HepG2 (cell line): Measurements from ENCODE around the gene C14orf93. TPM values are rescaled to one million over a fixed set of nuclear protein-coding genes. Genes with fewer than 3 reads are reported as not detected.

ENCODE experiments used
- ATM ChIP-seq: fragments of 450-650 bp; IDR thresholded peaks from 2 replicates; pipeline ENCODE4 v1.7.1; 2017; ENCODE audit warnings: mild to moderate bottlenecking, borderline replicate concordance
- DBP ChIP-seq: sonication (generic); formaldehyde crosslinking; IDR thresholded peaks from 2 replicates; pipeline ENCODE4 v1.4.0; 2020; ENCODE audit warnings: missing genetic modification reagents; ENCODE audit errors: not compliant biosample characterization
- DDIT3 ChIP-seq: sonication (generic); formaldehyde crosslinking; IDR thresholded peaks from 2 replicates; pipeline ENCODE4 v1.4.0; 2020; ENCODE audit warnings: mild to moderate bottlenecking, missing genetic modification reagents
- HNRNPH1 ChIP-seq: fragments of 200-400 bp; formaldehyde crosslinking; optimal IDR thresholded peaks from 2 replicates; pipeline ENCODE3; 2017; ENCODE audit warnings: mild to moderate bottlenecking, low read depth, low read length
- NR0B2 ChIP-seq: sonication (generic); formaldehyde crosslinking; IDR thresholded peaks from 2 replicates; pipeline ENCODE4 v1.4.0; 2020; ENCODE audit warnings: mild to moderate bottlenecking, missing genetic modification reagents
- PCBP1 ChIP-seq: fragments of 200-400 bp; formaldehyde crosslinking; IDR thresholded peaks from 2 replicates; pipeline ENCODE4 v1.6.1; 2017; ENCODE audit warnings: mild to moderate bottlenecking, low read depth, low read length, borderline replicate concordance
- POLR2A ChIP-seq, 2 experiments: IDR thresholded peaks; 2 replicates each; pipeline ENCODE4 v1.6.1; 2011; ENCODE audit warnings: low read depth in 2 of 2, low read length in 2 of 2, mild to moderate bottlenecking in 1 of 2, moderate library complexity in 1 of 2; ENCODE audit not compliant: insufficient read depth in 1 of 2
- TFDP1 ChIP-seq: IDR thresholded peaks from 2 replicates; pipeline ENCODE4 v1.6.1; 2016; ENCODE audit warnings: missing compliant biosample characterization, missing genetic modification reagents, borderline replicate concordance
- ZGPAT ChIP-seq: IDR thresholded peaks from 2 replicates; pipeline ENCODE4 v1.6.1; 2016; ENCODE audit warnings: mild to moderate bottlenecking
- ZNF143 ChIP-seq: sonication (generic); formaldehyde crosslinking; IDR thresholded peaks from 2 replicates; pipeline ENCODE4 v1.4.0; 2020; ENCODE audit warnings: missing genetic modification reagents
- ZNF350 ChIP-seq: sonication (generic); formaldehyde crosslinking; IDR thresholded peaks from 2 replicates; pipeline ENCODE4 v1.4.0; 2020; ENCODE audit warnings: mild to moderate bottlenecking, low read depth, missing genetic modification reagents, borderline replicate concordance
- polyA plus RNA-seq, 8 experiments: library from polyadenylated mRNA; depleted of rRNA in 3 of 8; stranded (reverse) in 7 of 8; unstranded in 1 of 8; fragments of >200 nt; fragmentation: Illumina TruSeq in 4 of 8; extraction: Trizol in 4 of 8; gene quantifications; 2 replicates each; pipeline versions ENCODE4 v1.2.1 to v1.2.3, GENCODE V29; 2011 to 2016; ENCODE audit warnings: low read depth in 4 of 8, missing spikeins in 1 of 8, mixed read lengths in 1 of 8; ENCODE audit not compliant: insufficient read depth in 1 of 8
- total RNA-seq, 5 experiments: library from RNA; depleted of rRNA; stranded (reverse); fragments of >200 nt; fragmentation: Illumina TruSeq; extraction: Trizol; gene quantifications; 2 replicates each; pipeline ENCODE4 v1.2.3, GENCODE V29; 2016; ENCODE audit warnings: low read depth in 1 of 5

C14orf93 gene
- total and polyA plus RNA-seq, 2 of the 13 experiments (the other 11 are each of a cell fraction or from before 2014, with no cell fraction given) = 11.4 to 22.5 TPM

GRCh38 chr14:22966783-22967269, 43.1 kb downstream of the C14orf93 start (continued):
- TF ChIP-seq ZGPAT (CRISPR knock-in tag) (0 out of 2 replicates have a peak, but pooled peaks have one; percentile 4), ZNF350 (CRISPR knock-in tag) (no peak), ZNF143 (CRISPR knock-in tag) (no peak), DBP (CRISPR knock-in tag) (no peak), PCBP1 (no peak), POLR2A (IDR thresholded peaks at IDR 0.05; ENCODE audit: insufficient read depth in 1 of 2, low read depth in 2 of 2, low read length in 2 of 2) (peak in 1 of 2 experiments; percentile 60; a peak in 3 of 4 replicates), DDIT3 (CRISPR knock-in tag) (no peak), ATM (no peak), TFDP1 (CRISPR knock-in tag) (no peak), NR0B2 (CRISPR knock-in tag) (no peak), HNRNPH1 (no peak)
- TF ChIP-seq, all 625 proteins: peak for 53
